Measurements from ENCODE around the gene ENTPD3. TPM values are rescaled to one million over a fixed set of nuclear protein-coding genes. Genes with fewer than 3 reads are reported as not detected.
A peak's percentile ranks its signal among the peaks of the same experiment; 100 is the strongest.

ENTPD3 gene
- total and polyA plus RNA-seq, 2 donors from 2014 or later: 1.1 TPM

GRCh38 chr3:40452876-40453730, 66.1 kb downstream of the ENTPD3 start:
- intact Hi-C loops (cut with DNase I): no loop called here

DNA sequence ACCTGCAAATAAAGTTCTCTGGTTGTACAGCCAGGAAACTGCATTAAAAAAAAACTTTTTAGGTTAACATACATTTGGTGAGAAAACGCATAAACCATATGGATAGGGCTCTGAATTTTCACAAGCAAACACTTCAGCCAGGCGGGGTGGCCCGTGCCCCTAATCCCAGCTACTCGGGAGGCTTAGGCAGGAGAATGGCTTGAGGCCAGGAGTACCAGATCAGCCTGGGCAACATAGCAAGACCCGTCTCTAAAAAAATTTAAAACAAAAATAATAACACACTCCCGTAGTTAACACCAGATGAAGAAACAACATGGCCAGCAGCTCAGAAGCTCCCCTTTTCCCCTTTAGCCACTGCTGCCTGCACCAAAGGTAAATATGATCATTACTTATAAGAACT, 66.9 kb downstream of the ENTPD3 start:
- H3K27me3 ChIP-seq (ENCODE audit: control insufficient read depth, insufficient read depth, low read length): no peaks in the 10 kb centered on the region
- H3K36me3 ChIP-seq (ENCODE audit: control insufficient read depth in 2 of 3, insufficient read depth in 3 of 3, low read length in 3 of 3): peaks cover 3 to 18% (median 5%) of the 10 kb centered on the region in 3 donors
- DNase-seq (peak in 1 of 5 donors; percentile 44), FAIRE-seq (no peak)
- H3K9ac ChIP-seq (ENCODE audit: low read length in 3 of 3): no peak overlapping the region
- TF ChIP-seq, protein P1, sequence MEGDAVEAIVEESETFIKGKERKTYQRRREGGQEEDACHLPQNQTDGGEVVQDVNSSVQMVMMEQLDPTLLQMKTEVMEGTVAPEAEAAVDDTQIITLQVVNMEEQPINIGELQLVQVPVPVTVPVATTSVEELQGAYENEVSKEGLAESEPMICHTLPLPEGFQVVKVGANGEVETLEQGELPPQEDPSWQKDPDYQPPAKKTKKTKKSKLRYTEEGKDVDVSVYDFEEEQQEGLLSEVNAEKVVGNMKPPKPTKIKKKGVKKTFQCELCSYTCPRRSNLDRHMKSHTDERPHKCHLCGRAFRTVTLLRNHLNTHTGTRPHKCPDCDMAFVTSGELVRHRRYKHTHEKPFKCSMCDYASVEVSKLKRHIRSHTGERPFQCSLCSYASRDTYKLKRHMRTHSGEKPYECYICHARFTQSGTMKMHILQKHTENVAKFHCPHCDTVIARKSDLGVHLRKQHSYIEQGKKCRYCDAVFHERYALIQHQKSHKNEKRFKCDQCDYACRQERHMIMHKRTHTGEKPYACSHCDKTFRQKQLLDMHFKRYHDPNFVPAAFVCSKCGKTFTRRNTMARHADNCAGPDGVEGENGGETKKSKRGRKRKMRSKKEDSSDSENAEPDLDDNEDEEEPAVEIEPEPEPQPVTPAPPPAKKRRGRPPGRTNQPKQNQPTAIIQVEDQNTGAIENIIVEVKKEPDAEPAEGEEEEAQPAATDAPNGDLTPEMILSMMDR (IDR thresholded peaks at IDR 0.05; ENCODE audit: borderline replicate concordance, extremely low read depth, insufficient read depth): no peak
- H3K4me1 ChIP-seq (ENCODE audit: control insufficient read depth in 2 of 3, insufficient read depth in 2 of 3, low read depth in 1 of 3, low read length in 3 of 3): peaks cover 12 to 16% (median 14%) of the 10 kb centered on the region in 3 donors
- peak overlapping the region; percentile 67 to 93 (median 77) for H3K4me3 ChIP-seq (ENCODE audit: low read length in 3 of 3)
- no peaks in the 10 kb centered on the region for H3K9me3 ChIP-seq (ENCODE audit: control insufficient read depth in 2 of 3, insufficient read depth in 1 of 3, low read length in 3 of 3)
- intact Hi-C loops (cut with DNase I): no loop called here
- H3K27ac ChIP-seq (ENCODE audit: low read depth in 2 of 2, low read length in 2 of 2): no peak overlapping the region

More at GRCh38 chr3:40452876-40453730, 66.1 kb downstream of the ENTPD3 start:
- Histone ChIP-seq H3K9me3 (ENCODE audit: control insufficient read depth in 2 of 3, insufficient read depth in 1 of 3, low read length in 3 of 3) (no peaks in the 10 kb centered on the region), H3K27ac (ENCODE audit: low read depth in 2 of 2, low read length in 2 of 2) (peak overlapping the region; percentile 94 to 95), H3K36me3 (ENCODE audit: control insufficient read depth in 2 of 3, insufficient read depth in 3 of 3, low read length in 3 of 3) (peaks cover 0 to 12% (median 2%) of the 10 kb centered on the region in 3 donors), H3K9ac (ENCODE audit: low read length in 3 of 3) (peak overlapping the region; percentile 88 to 98 (median 93)), H3K4me1 (ENCODE audit: control insufficient read depth in 2 of 3, insufficient read depth in 2 of 3, low read depth in 1 of 3, low read length in 3 of 3) (peaks cover 7 to 10% (median 8%) of the 10 kb centered on the region in 3 donors), H3K27me3 (ENCODE audit: control insufficient read depth, insufficient read depth, low read length) (no peaks in the 10 kb centered on the region), H3K4me3 (ENCODE audit: low read length in 3 of 3) (peak overlapping the region; percentile 92 to 98 (median 93))
- peak; percentile 99 for DNase-seq
- TF ChIP-seq, protein P1 (IDR thresholded peaks at IDR 0.05; ENCODE audit: borderline replicate concordance, extremely low read depth, insufficient read depth): no peak
- FAIRE-seq: peak; percentile 98

DNA sequence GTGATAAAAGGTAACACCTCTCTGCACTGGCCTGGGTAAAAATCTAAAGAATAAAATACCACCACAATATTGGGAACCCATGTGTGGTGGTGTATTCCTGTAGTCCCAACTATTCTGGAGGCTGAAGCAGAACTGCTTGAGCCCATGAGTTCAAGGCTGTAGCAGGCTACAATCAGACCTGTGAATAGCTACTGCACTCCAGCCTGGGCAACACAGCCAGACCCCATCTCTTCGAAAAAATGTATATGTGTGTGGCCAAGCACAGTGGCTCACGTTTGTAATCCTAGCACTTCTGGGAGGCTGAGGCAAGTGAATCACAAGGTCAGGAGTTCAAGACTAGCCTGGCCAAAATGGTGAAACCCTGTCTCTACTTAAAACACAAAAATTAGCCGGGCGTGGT, 68.3 kb downstream of the ENTPD3 start:
- TF ChIP-seq, protein P1 (IDR thresholded peaks at IDR 0.05; ENCODE audit: borderline replicate concordance, extremely low read depth, insufficient read depth): no peak
- Histone ChIP-seq H3K9ac (ENCODE audit: low read length in 3 of 3) (no peak overlapping the region), H3K9me3 (ENCODE audit: control insufficient read depth in 2 of 3, insufficient read depth in 1 of 3, low read length in 3 of 3) (no peaks in the 10 kb centered on the region), H3K36me3 (ENCODE audit: control insufficient read depth in 2 of 3, insufficient read depth in 3 of 3, low read length in 3 of 3) (peaks cover 3 to 24% (median 5%) of the 10 kb centered on the region in 3 donors), H3K4me3 (ENCODE audit: low read length in 3 of 3) (no peak overlapping the region), H3K27ac (ENCODE audit: low read depth in 2 of 2, low read length in 2 of 2) (no peak overlapping the region), H3K27me3 (ENCODE audit: control insufficient read depth, insufficient read depth, low read length) (no peaks in the 10 kb centered on the region), H3K4me1 (ENCODE audit: control insufficient read depth in 2 of 3, insufficient read depth in 2 of 3, low read depth in 1 of 3, low read length in 3 of 3) (peaks cover 12 to 16% (median 14%) of the 10 kb centered on the region in 3 donors)
- intact Hi-C loops (cut with DNase I): no loop called here
- DNase-seq (no peak), FAIRE-seq (no peak)

Measured in kidney (tissue), 14 donors.